ENCODE results near the gene IQCE. TPM values are rescaled to one million over a fixed set of nuclear protein-coding genes. Genes with fewer than 3 reads are reported as not detected.

IQCE gene
- total and polyA plus RNA-seq, 2 experiments from 2014 or later = 18.0 to 41.4 TPM

DNA sequence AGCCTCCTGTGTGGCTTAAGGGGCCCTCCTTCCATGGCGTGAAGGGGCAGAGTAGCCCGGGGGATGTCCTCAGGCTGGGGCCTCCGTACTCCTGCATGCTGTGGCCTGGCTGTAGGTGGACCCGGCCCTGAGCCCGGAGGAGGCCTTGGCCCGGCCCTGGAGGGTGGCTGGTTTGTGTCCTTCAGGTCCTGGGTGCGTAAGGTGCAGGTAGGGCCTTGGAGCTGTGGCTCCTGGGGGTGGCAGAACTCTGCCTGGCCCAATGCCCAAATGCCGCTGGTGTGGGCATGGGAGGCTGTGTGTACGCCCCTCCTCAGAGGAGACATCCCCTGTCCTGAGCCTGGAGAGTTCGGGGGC is 102.3 kb downstream of the IQCE start:
- H3K9me3 ChIP-seq (ENCODE audit: low read depth) = no peaks in the 10 kb centered on the region
- H3K27me3 ChIP-seq = no peaks in the 10 kb centered on the region
- DNase-seq (ENCODE audit: low read depth in 1 of 2, low spot score in 1 of 2) = no peak

DNA sequence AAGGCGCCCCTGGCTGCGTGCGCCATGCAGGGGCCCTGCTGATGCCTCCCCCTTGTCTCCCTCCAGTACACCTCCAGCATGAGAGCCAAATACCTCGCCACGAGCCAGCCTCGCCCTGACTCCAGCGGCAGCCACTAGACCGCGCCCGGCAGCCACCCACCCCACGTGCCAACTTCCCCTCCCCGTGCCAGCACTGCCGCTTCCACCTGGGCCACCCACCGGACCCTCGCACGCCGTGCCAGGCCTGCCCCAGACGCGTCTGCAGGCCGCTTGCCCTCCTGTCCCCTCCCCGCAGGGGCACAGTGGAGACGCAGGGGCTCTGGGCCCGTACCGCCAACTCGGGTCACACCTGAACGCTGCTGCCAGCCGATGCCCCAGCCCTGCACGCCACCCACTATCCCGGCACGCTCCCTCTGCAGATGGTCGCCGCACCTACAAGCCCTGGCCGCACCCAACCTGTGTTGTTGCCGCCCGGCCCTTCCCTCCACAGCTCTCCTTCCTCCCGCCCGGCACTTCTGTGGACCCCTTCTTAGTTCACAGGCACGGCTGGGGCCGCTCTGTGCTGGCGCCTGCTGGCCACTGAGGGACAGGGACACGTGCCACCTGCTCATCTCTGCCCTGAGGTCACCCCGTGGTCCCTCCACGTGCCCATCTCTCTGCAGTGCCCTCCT is 103.0 kb downstream of the IQCE start:
- no peak for DNase-seq (ENCODE audit: low read depth in 1 of 2, low spot score in 1 of 2)

More for the DNA sequence above, 102.3 kb downstream of the IQCE start:
- no peaks in the 10 kb centered on the region for H3K4me1 ChIP-seq (ENCODE audit: low read depth)
- peaks cover 12% of the 10 kb centered on the region for H3K36me3 ChIP-seq
- no peak overlapping the region for H3K4me3 ChIP-seq
- H3K27ac ChIP-seq = no peak overlapping the region
- TF ChIP-seq, protein P1, sequence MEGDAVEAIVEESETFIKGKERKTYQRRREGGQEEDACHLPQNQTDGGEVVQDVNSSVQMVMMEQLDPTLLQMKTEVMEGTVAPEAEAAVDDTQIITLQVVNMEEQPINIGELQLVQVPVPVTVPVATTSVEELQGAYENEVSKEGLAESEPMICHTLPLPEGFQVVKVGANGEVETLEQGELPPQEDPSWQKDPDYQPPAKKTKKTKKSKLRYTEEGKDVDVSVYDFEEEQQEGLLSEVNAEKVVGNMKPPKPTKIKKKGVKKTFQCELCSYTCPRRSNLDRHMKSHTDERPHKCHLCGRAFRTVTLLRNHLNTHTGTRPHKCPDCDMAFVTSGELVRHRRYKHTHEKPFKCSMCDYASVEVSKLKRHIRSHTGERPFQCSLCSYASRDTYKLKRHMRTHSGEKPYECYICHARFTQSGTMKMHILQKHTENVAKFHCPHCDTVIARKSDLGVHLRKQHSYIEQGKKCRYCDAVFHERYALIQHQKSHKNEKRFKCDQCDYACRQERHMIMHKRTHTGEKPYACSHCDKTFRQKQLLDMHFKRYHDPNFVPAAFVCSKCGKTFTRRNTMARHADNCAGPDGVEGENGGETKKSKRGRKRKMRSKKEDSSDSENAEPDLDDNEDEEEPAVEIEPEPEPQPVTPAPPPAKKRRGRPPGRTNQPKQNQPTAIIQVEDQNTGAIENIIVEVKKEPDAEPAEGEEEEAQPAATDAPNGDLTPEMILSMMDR (IDR thresholded peaks at IDR 0.05; ENCODE audit: low read depth, low read length) = peak; percentile 1

DNA sequence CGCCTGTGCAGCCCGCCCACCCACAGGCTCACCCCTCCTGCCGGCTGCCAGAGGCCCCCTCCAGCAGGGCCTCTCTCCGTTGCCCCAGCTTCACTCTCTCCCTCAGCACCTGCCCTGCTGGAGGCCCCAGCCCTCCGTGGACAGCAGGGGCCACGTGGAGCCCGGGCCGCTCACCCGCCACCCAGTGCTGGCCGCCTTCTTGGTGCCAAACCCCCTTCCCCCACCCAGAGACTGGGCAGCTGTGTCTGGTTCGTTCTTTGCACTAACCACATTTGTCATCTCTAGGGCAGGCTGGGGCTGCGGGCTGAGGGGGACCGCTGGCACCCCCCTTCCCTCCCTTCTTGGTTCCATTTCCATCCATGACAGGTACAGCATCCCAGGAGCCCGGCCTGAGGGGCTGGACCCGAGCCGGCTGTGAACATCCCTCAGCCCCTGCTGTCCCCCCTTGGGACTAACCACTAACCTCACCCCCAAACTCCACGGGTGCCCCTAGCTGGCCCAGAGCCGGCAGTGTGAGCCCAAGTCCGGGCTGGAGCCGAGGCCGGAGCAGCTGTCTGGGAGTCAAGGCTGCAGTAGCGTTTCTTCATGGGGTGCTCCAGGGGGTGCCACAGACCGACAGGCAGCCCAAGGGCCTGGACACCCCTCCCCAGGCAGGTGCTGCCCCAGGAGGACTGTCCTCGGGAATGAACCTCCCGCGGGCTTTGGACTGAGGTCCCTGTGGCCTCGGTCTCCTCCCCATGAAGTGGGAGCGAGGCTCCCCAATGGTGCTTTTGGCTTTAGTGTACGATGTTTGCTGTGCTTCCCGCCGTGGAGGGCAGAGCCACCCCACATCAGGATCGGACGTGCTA is 103.7 kb downstream of the IQCE start:
- Histone ChIP-seq H3K27me3 (no peaks in the 10 kb centered on the region), H3K9me3 (ENCODE audit: low read depth) (no peaks in the 10 kb centered on the region), H3K27ac (peak overlapping the region; percentile 51), H3K4me3 (no peak overlapping the region), H3K4me1 (ENCODE audit: low read depth) (no peaks in the 10 kb centered on the region), H3K36me3 (peaks cover 7% of the 10 kb centered on the region)
- DNase-seq (ENCODE audit: low read depth in 1 of 2, low spot score in 1 of 2) = no peak
- TF ChIP-seq, protein P1 (IDR thresholded peaks at IDR 0.05; ENCODE audit: low read depth, low read length) = no peak

More for the DNA sequence above, 103.0 kb downstream of the IQCE start:
- Histone ChIP-seq H3K4me1 (ENCODE audit: low read depth) (no peaks in the 10 kb centered on the region), H3K27me3 (no peaks in the 10 kb centered on the region), H3K27ac (no peak overlapping the region), H3K9me3 (ENCODE audit: low read depth) (no peaks in the 10 kb centered on the region), H3K4me3 (no peak overlapping the region), H3K36me3 (peaks cover 7% of the 10 kb centered on the region)
- TF ChIP-seq, protein P1 (IDR thresholded peaks at IDR 0.05; ENCODE audit: low read depth, low read length) = peak; percentile 3

DNA sequence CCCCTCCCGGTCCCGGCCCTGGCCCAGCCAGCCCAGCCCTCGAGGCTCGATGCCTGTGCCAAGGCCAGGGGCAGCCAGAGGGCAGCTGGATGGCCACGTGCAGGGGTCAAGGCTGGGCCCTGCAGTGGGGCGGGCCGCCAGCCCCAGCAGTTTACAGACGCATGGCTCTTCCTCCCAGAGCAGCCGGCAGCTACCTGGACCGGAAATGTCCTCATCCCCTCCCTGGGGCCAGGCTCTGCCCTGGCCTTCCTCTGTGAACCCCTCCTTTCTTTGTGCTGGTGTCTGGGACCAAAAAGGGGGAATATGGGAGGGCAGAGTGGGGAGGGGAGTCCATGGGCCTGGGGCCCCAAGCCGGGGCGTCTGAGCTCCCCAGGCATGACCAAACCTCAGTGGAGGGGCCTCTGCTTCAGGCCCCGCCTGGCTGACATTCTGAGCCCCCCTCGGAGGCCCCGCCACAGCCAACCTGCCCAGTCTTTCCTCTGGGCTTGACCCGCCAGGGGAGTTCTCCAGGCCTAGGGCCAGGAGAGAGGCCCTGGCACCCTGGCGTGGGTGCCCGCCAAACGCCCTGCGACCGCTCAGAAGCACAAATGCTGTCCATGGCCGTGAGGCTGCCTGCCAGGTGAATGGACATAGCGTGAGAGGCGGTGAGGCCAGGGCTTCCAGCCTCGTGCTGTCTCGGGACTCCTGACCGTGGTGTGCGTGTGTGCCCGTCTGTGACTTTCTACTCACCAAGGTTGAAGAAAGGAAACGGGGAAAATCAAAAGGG is 104.5 kb downstream of the IQCE start:
- peaks cover 3% of the 10 kb centered on the region for H3K36me3 ChIP-seq
- H3K27ac ChIP-seq = peak overlapping the region; percentile 51
- DNase-seq (ENCODE audit: low read depth in 1 of 2, low spot score in 1 of 2) = peak in 1 of 2 donors; percentile 23
- no peaks in the 10 kb centered on the region for H3K9me3 ChIP-seq (ENCODE audit: low read depth)
- H3K4me3 ChIP-seq = no peak overlapping the region
- H3K4me1 ChIP-seq (ENCODE audit: low read depth) = no peaks in the 10 kb centered on the region
- TF ChIP-seq, protein P1 (IDR thresholded peaks at IDR 0.05; ENCODE audit: low read depth, low read length) = no peak
- no peaks in the 10 kb centered on the region for H3K27me3 ChIP-seq

DNA sequence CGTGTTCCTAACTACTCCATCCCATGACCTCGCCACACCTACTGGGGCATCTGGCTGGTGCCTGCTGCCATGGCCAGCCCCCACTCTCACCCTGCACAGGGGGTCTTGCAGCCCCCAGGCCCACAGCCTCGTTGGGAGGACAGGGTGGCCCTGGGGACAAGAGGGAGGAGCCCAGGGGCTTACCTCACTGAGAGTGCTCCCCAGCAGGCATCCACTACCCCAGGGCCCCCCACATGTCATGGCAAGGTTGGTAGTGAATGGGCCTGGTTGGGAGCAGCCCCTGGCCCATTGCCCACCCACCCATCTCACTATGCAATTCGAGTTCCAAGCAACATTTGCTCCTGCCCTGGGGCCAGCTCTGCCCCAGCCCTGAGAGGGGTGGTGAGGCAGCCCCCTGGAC is 105.2 kb downstream of the IQCE start:
- Histone ChIP-seq H3K9me3 (ENCODE audit: low read depth) (no peaks in the 10 kb centered on the region), H3K27ac (peak overlapping the region; percentile 51), H3K27me3 (no peaks in the 10 kb centered on the region), H3K4me1 (ENCODE audit: low read depth) (no peaks in the 10 kb centered on the region), H3K36me3 (no peaks in the 10 kb centered on the region), H3K4me3 (no peak overlapping the region)
- no peak for DNase-seq (ENCODE audit: low read depth in 1 of 2, low spot score in 1 of 2)
- TF ChIP-seq, protein P1 (IDR thresholded peaks at IDR 0.05; ENCODE audit: low read depth, low read length) = no peak

All from cardiac muscle cell (in vitro differentiated cells and primary cell).